ENCODE measurements around the gene MUC5AC. TPM values are rescaled to one million over a fixed set of nuclear protein-coding genes. Genes with fewer than 3 reads are reported as not detected.
A peak's percentile ranks its signal among the peaks of the same experiment; 100 is the strongest.

MUC5AC gene
- total and polyA plus RNA-seq, 12 donors: under 0.01 TPM; not detected in 9

DNA sequence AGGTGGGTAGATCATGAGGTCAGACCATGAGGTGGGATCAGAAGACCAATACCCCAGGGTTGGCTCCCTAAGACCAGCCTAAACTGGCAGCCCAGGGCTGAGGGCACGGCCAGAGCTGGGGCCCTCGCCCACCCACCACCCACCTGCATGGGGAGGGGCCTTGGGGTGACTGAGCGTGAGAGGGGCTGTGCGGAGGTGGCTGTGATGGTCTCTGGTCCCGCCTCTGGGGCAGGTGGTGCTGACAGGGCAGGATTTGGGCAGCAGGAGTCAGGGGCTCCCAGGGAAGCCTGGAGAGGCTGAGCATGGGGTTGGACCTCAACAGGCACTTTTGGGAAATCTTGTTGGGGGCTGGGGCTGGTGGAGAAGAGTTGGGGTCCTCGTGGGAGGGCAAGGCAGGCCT is 39.8 kb upstream of the MUC5AC start:
- peak in 2 of 7 donors; percentile 3 to 8 for DNase-seq
- H3K27me3 ChIP-seq: no peaks in the 10 kb centered on the region

DNA sequence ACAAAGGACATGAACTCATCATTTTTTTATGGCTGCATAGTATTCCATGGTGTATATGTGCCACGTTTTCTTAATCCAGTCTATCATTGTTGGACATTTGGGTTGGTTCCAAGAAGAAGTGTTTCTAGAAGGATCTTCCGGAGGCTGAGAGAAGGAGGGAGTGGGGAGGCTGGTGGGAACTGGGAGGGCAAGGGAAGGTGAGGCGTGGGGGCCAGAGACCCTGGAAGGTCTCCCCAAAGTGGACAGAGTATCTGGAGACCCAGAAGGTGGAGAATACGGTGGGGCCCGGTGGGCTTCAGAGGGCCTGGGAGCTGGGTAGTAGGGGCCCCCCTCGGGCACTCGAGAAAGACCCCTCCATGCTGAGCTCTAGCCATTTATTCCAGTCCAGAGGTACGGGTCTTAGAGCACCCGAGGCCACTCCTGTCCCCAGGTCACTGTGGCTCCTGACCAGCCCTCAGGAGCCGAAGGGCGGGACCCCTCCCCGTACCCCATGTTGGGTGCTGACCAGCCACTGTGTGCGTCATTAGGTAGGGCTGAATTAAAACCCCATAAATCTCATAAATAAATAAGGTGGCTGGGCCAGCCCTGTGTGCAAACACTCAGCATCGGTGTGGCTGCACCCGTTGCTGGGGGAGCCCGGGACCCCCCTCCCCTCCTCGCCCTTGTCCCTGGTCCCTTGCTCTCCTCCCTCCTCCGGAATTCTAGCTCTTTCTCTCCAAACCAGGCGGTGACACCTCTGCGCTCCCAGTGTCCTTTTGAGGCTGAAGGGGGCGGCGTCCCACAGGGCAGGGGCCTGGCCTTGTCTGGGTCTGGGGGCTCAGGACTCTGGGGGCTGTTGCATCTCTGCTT is 38.8 kb upstream of the MUC5AC start:
- peak in 2 of 7 donors; percentile 2 to 29 for DNase-seq
- Histone ChIP-seq H3K4me1 (replicated peaks in 1 of 2) (no peaks in the 10 kb centered on the region), H3K36me3 (replicated peaks in 1 of 2) (no peaks in the 10 kb centered on the region), H3K4me3 (no peak overlapping the region), H3K9me3 (replicated peaks in 1 of 3) (no peaks in the 10 kb centered on the region), H3K27me3 (no peaks in the 10 kb centered on the region), H3K27ac (no peak overlapping the region)
- intact Hi-C loops (cut with DNase I): no loop called here
- no peak for TF ChIP-seq POLR2A (IDR thresholded peaks at IDR 0.05)
- TF ChIP-seq, protein P1, sequence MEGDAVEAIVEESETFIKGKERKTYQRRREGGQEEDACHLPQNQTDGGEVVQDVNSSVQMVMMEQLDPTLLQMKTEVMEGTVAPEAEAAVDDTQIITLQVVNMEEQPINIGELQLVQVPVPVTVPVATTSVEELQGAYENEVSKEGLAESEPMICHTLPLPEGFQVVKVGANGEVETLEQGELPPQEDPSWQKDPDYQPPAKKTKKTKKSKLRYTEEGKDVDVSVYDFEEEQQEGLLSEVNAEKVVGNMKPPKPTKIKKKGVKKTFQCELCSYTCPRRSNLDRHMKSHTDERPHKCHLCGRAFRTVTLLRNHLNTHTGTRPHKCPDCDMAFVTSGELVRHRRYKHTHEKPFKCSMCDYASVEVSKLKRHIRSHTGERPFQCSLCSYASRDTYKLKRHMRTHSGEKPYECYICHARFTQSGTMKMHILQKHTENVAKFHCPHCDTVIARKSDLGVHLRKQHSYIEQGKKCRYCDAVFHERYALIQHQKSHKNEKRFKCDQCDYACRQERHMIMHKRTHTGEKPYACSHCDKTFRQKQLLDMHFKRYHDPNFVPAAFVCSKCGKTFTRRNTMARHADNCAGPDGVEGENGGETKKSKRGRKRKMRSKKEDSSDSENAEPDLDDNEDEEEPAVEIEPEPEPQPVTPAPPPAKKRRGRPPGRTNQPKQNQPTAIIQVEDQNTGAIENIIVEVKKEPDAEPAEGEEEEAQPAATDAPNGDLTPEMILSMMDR (IDR thresholded peaks at IDR 0.05): no peak
- WGBS, 4 donors: 70 to 75% (median 73%) methylated on average over 17 to 22 of the region's 22 CpGs

More for the DNA sequence above, 39.8 kb upstream of the MUC5AC start:
- 69 to 80% (median 71%) methylated on average over 3 to 6 of the region's 6 CpGs for WGBS, 4 donors
- Histone ChIP-seq H3K4me1 (replicated peaks in 1 of 2) (no peaks in the 10 kb centered on the region), H3K36me3 (replicated peaks in 1 of 2) (no peaks in the 10 kb centered on the region), H3K4me3 (no peak overlapping the region), H3K9me3 (replicated peaks in 1 of 3) (no peaks in the 10 kb centered on the region), H3K27ac (no peak overlapping the region)
- no peak for TF ChIP-seq POLR2A (IDR thresholded peaks at IDR 0.05)
- TF ChIP-seq, protein P1 (IDR thresholded peaks at IDR 0.05): no peak
- intact Hi-C loops (cut with DNase I): no loop called here

DNA sequence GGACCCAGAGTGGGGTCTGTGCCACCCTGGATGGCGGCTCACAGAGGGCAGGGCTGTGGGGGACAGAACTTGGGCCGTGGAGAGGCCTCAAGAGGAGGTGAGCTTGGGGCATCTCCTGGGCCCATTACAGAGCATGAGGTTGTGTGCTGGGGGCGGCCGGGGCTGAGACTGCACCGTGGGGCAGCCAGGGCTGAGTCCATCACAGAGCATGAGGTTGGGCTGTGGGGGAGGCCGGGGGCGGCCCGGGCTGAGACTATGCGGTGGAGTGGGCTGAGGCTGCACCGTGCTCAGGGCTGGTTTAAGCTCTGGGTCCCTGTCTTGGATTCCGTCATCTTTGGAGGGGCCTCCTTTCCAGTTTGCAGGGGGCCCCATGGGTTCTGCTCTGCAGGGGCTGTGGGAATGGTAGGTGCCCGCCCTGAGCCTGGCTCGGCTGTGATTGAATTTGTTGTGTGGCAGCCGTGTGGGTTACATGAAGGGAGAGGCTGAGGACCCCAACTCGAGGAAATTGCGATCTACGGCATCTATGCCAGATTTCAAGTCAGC is 38.1 kb upstream of the MUC5AC start:
- Histone ChIP-seq H3K4me1 (replicated peaks in 1 of 2) (no peaks in the 10 kb centered on the region), H3K27me3 (no peaks in the 10 kb centered on the region), H3K4me3 (no peak overlapping the region), H3K27ac (no peak overlapping the region), H3K36me3 (replicated peaks in 1 of 2) (no peaks in the 10 kb centered on the region), H3K9me3 (replicated peaks in 1 of 3) (no peaks in the 10 kb centered on the region)
- DNase-seq: peak in 4 of 7 donors; percentile 1 to 21 (median 8)
- no peak for TF ChIP-seq POLR2A (IDR thresholded peaks at IDR 0.05)
- TF ChIP-seq, protein P1 (IDR thresholded peaks at IDR 0.05): no peak
- 74 to 82% (median 78%) methylated on average over 17 of the region's 17 CpGs for WGBS, 4 donors
- intact Hi-C loops (cut with DNase I): no loop called here

DNA sequence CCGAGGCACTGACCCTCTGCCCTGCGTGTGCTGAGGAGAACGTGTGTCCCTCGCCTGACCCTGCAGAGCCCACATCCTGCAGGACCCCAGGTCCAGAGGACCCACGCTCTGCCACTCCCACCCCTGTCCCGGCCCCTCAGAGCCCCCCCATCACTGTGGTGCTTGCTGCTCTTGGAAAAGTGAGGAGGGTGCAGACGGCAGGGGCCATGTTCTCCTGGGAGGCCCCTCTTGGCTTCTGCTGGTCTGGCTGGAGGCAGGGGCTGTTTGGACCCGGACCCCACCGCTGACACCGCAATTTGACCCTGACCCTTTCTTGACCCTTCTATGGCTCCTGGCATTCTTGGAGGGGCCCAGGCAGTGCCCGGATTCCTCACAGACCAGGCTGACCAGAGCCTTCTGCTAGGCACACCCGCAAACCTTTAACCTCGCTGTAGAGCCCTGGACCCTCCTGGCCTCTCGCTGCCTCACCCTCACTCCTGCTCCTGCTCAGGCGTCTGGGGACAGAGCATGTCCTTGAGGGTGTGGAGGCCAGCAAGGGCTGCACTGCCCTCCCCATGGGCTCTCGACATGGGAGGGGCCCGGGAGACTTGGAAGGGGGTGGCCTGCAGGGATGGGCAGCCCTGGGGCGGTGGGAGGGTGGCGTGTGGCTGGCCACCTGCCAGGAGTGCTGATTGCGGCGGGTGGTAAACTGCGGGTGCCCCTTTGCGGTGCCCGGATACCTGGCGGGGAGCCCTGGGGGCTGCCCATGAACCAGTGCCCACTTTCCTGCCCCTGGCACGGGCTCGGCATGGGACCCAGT is 37.0 kb upstream of the MUC5AC start:
- Histone ChIP-seq H3K27ac (no peak overlapping the region), H3K4me3 (no peak overlapping the region), H3K9me3 (replicated peaks in 1 of 3) (no peaks in the 10 kb centered on the region), H3K27me3 (no peaks in the 10 kb centered on the region), H3K36me3 (replicated peaks in 1 of 2) (no peaks in the 10 kb centered on the region), H3K4me1 (replicated peaks in 1 of 2) (no peaks in the 10 kb centered on the region)
- 42 to 66% (median 62%) methylated on average over 4 to 27 of the region's 27 CpGs for WGBS, 4 donors
- DNase-seq: peak in 4 of 7 donors; percentile 4 to 20 (median 8)
- TF ChIP-seq, protein P1 (IDR thresholded peaks at IDR 0.05): no peak
- TF ChIP-seq POLR2A (IDR thresholded peaks at IDR 0.05): no peak
- intact Hi-C loops (cut with DNase I): no loop called here

Data from adrenal gland (tissue), 12 donors.